Activated B cell treated with CpG ODN at 0.5 μM for 24 hours (primary cell): ENCODE results near the gene DENND5B. TPM values are rescaled to one million over a fixed set of nuclear protein-coding genes. Genes with fewer than 3 reads are reported as not detected.
"Not testable (repeated sequence)": the region's sequence is repeated elsewhere in the genome, so short reads cannot be mapped to it uniquely, and the experiment has no call there.

ENCODE experiments used
- ATAC-seq: fragments of 200-7000 bp; cut with Tn5 transposase; one replicate; pipeline ENCODE4 v1.10.0; 2021; ENCODE audit warnings: low read depth, mild to moderate bottlenecking, moderate library complexity
- CTCF ChIA-PET: fragments of 350-600 bp; sonication (Branson Sonifier 250); formaldehyde crosslinking; loops from one replicate; lab custom pipeline; 2021; ENCODE audit warnings: antibody characterized with exemption; lab: Charles Lee
- POLR2A ChIA-PET: fragments of 350-600 bp; sonication (Branson Sonifier 250); formaldehyde crosslinking; loops from one replicate; lab custom pipeline; 2021; ENCODE audit warnings: antibody characterized with exemption; lab: Charles Lee
- DNase-seq: peaks from one replicate; pipeline ENCODE4 v3.0.0; 2022
- H3K27ac Mint-ChIP-seq: one replicate; pipeline ENCODE4 v1.8.0; 2020; ENCODE audit warnings: mixed read lengths
- H3K27me3 Mint-ChIP-seq: one replicate; pipeline ENCODE4 v1.8.0; 2021; ENCODE audit warnings: mixed read lengths
- H3K36me3 Mint-ChIP-seq: one replicate; pipeline ENCODE4 v1.8.0; 2021; ENCODE audit warnings: low read depth, mixed read lengths
- H3K4me1 Mint-ChIP-seq: one replicate; pipeline ENCODE4 v1.8.0; 2021; ENCODE audit warnings: mixed read lengths
- H3K4me3 Mint-ChIP-seq: one replicate; pipeline ENCODE4 v1.8.0; 2020; ENCODE audit warnings: mild to moderate bottlenecking, mixed read lengths
- H3K9me3 Mint-ChIP-seq: one replicate; pipeline ENCODE4 v1.8.0; 2020; ENCODE audit warnings: mixed read lengths
- CTCF ChIP-seq: fragments of 200-600 bp; IDR thresholded peaks from one replicate; pipeline ENCODE4 v1.8.0; 2022; ENCODE audit warnings: antibody characterized with exemption, mild to moderate bottlenecking
- intact Hi-C: fragments of 100-400 bp; cut with micrococcal nuclease; formaldehyde crosslinking; loops from one replicate; pipeline ENCODE4 v1.15.1; 2024
- total RNA-seq: library from RNA; stranded (reverse); gene quantifications from 2 replicates; pipeline ENCODE4 v1.2.3, GENCODE V29; 2022

The DENND5B gene
- total RNA-seq, 1 donor from 2014 or later, result 64.1 TPM

GRCh38 chr12:31504625-31505222 is 86.2 kb downstream of the DENND5B start:
- TF ChIP-seq CTCF, result no peak
- Mint-ChIP-seq H3K27ac (no peak overlapping the region), H3K27me3 (no peaks in the 10 kb centered on the region), H3K4me3 (no peak overlapping the region), H3K4me1 (peaks cover 53% of the 10 kb centered on the region), H3K9me3 (peaks cover 4% of the 10 kb centered on the region), H3K36me3 (peaks cover 8% of the 10 kb centered on the region)
- ChIA-PET CTCF (no interaction called here), POLR2A (no interaction called here)
- intact Hi-C loops, result loop anchor here (2.0 kb wide), 1 partner anchor 20 kb away; no protein-coding TSS in a partner anchor
- DNase-seq (no peak), ATAC-seq (no peak)

GRCh38 chr12:31501014-31501413 is 89.9 kb downstream of the DENND5B start:
- CTCF ChIA-PET, H3K27ac Mint-ChIP-seq, H3K27me3 Mint-ChIP-seq, DNase-seq, intact Hi-C loops, H3K4me3 Mint-ChIP-seq, H3K9me3 Mint-ChIP-seq: not testable (repeated sequence)
- POLR2A ChIA-PET, result interaction anchor here (0.7 kb wide), 1 partner anchor 92 kb away, joined by 5 read pairs; no protein-coding TSS in a partner anchor
- ATAC-seq, result peak; percentile 37
- peaks cover 53% of the 10 kb centered on the region for H3K4me1 Mint-ChIP-seq
- peaks cover 17% of the 10 kb centered on the region for H3K36me3 Mint-ChIP-seq

DNA sequence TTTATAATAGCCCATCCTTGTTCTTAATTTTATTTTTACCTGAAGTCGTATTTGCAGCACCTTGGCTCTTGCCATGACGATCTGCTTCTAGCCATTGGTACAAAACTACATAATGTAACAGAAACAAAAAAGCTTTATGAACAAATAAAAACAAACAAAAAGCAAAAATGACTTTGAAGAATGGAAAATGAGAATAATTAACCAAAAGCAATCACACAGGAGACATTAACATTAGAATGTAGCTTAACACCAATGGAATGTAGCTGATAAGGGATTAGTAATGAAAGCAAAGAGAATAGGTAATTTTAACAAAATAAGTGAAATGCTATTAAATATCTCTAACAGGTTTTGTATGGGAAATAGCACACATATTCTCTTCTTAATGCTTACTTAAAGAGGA is 91.4 kb downstream of the DENND5B start:
- H3K4me3 Mint-ChIP-seq, result no peak overlapping the region
- POLR2A ChIA-PET, result no interaction called here
- CTCF ChIA-PET, result no interaction called here
- no peak for DNase-seq
- H3K9me3 Mint-ChIP-seq, result no peaks in the 10 kb centered on the region
- no peak overlapping the region for H3K27ac Mint-ChIP-seq
- no peak for TF ChIP-seq CTCF
- peaks cover 55% of the 10 kb centered on the region for H3K4me1 Mint-ChIP-seq
- intact Hi-C loops, result no loop called here
- peaks cover 27% of the 10 kb centered on the region for H3K36me3 Mint-ChIP-seq
- H3K27me3 Mint-ChIP-seq, result no peaks in the 10 kb centered on the region
- no peak for ATAC-seq

- peaks cover 37% of the 10 kb centered on the region for H3K36me3 Mint-ChIP-seq
- DNase-seq (no peak), ATAC-seq (no peak)
- TF ChIP-seq CTCF, result no peak
- no peaks in the 10 kb centered on the region for H3K27me3 Mint-ChIP-seq
- H3K4me3 Mint-ChIP-seq, result no peak overlapping the region
- H3K9me3 Mint-ChIP-seq, result no peaks in the 10 kb centered on the region
- ChIA-PET POLR2A (no interaction called here), CTCF (no interaction called here)
- no peak overlapping the region for H3K27ac Mint-ChIP-seq
- intact Hi-C loops, result no loop called here
- peaks cover 50% of the 10 kb centered on the region for H3K4me1 Mint-ChIP-seq
Observed at GRCh38 chr12:31498424-31498823, 92.5 kb downstream of the DENND5B start.

DNA sequence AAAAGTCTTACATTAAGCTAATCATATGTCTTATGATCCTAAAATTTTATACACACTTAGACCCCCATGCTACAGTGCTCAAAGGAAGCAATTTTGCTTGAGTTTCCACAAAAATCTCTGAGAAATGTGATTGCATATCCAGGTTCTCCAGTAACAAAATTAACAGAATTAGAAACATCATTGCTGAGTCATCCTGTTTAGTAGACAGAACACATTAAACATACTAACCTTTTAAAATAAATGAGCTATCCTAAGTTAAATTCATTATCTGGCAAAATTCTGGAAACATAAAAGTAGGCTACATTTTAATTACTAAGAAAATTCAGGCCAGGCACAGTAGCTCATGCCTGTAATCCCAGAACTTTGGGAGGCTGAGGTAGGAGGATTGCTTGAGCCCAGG is 94.7 kb downstream of the DENND5B start:
- no peak overlapping the region for H3K27ac Mint-ChIP-seq
- peaks cover 55% of the 10 kb centered on the region for H3K36me3 Mint-ChIP-seq
- DNase-seq, result no peak
- H3K4me3 Mint-ChIP-seq, result no peak overlapping the region
- no peaks in the 10 kb centered on the region for H3K27me3 Mint-ChIP-seq
- CTCF ChIA-PET, result no interaction called here
- POLR2A ChIA-PET, result interaction anchor here (0.7 kb wide), 1 partner anchor 11 kb away, joined by 4 read pairs; no protein-coding TSS in a partner anchor
- TF ChIP-seq CTCF, result no peak
- H3K4me1 Mint-ChIP-seq, result peaks cover 48% of the 10 kb centered on the region
- ATAC-seq, result no peak
- H3K9me3 Mint-ChIP-seq, result no peaks in the 10 kb centered on the region
- intact Hi-C loops, result no loop called here
